ENCODE results near the gene KCNH8.

DNA sequence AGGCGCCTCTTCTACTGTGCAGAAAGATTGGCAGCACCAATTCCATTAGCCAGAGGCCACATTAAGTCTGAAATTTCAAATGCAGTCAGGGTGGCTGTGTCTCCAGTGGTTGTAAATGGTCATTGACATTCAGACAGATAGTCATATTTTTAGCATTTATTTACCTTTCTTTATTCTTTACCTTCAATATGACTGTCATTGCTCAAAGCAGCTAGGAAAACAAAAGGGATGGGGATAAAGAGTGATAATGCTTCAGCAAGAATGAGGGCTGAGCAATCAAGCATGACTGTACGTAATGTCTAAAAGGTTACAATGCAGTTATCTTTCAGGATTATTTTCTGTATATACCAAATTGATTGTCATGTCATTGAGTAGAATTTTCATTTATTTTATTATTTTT, 425.3 kb downstream of the KCNH8 start:
- TF ChIP-seq POLR2AphosphoS5 (IDR thresholded peaks at IDR 0.05; ENCODE audit: borderline replicate concordance, low read depth, low read length) (no peak), EZH2 (IDR thresholded peaks at IDR 0.05) (no peak)
